ENCODE data around the gene MYBPC3.
A peak's percentile ranks its signal among the peaks of the same experiment; 100 is the strongest.
"Not testable (repeated sequence)": the region's sequence is repeated elsewhere in the genome, so short reads cannot be mapped to it uniquely, and the experiment has no call there.

The MYBPC3 gene

DNA sequence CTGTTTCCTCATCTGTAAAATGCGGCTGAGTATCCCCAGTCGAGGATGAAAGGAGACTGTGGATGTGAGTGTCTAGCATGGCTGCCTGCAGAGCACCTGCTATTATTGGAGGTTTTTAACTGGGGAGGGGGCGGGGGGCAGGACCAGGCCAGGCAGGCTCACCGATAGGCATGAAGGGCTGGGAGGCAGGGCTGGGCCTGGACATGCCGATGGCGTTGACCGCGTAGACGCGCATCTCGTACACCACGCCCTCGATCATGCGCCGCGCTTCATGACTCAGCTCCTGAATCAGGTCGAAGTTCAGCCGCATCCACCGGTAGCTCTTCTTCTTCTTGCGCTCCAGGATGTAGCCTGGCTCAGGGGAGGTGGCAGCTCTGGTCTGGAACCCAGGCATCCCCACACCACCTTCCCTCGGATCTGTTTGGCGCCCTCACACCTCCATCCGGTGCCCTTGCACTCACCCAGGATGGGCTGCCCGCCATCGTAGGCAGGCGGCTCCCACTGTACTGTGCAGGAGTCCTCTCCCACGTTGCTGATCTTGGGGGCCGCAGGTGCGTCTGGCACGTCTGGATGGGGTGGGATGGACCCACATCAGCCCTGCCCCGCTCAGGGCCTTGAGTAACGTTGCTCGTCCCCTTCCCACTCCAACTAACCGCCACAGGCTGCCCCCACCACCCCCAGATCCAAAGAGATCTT, 15.1 kb downstream of the MYBPC3 start:
- H3K36me3 ChIP-seq (ENCODE audit: control insufficient read depth in 1 of 2, insufficient read depth in 2 of 2, low read length in 2 of 2) = no peaks in the 10 kb centered on the region
- DNase-seq = peak; percentile 37 to 59
- H3K4me3 ChIP-seq (ENCODE audit: low read depth, low read length) = no peak overlapping the region
- no peak overlapping the region for H2BK12ac ChIP-seq (ENCODE audit: low read length)
- no peak overlapping the region for H3K14ac ChIP-seq (ENCODE audit: low read length)
- H3K27me3 ChIP-seq (ENCODE audit: insufficient read depth, low read length) = no peaks in the 10 kb centered on the region
- no peak overlapping the region for H3K4me2 ChIP-seq (ENCODE audit: low read length)
- peaks cover 4 to 6% of the 10 kb centered on the region in 2 experiments for H3K4me1 ChIP-seq (ENCODE audit: control insufficient read depth in 1 of 2, insufficient read depth in 2 of 2, low read length in 2 of 2)
- H3K23ac ChIP-seq (ENCODE audit: low read length) = no peak overlapping the region
- no peak overlapping the region for H2BK5ac ChIP-seq (ENCODE audit: low read depth, low read length, poor library complexity)
- no peak overlapping the region for H3K4ac ChIP-seq (ENCODE audit: low read depth, low read length)
- H2AFZ ChIP-seq (ENCODE audit: insufficient read depth, low read length, poor library complexity) = no peak overlapping the region
- no peak overlapping the region for H3K18ac ChIP-seq (ENCODE audit: low read length)
- H4K91ac ChIP-seq (ENCODE audit: low read depth, low read length) = no peak overlapping the region
- no CpG with 5 or more reads among the region's 34 CpGs for WGBS (ENCODE audit: extremely low coverage, insufficient coverage, insufficient read length)
- no peak overlapping the region for H3K27ac ChIP-seq (ENCODE audit: low read depth, low read length)
- H3K79me1 ChIP-seq (ENCODE audit: low read length) = no peaks in the 10 kb centered on the region
- H2AK5ac ChIP-seq (ENCODE audit: low read length) = no peak overlapping the region
- H3K79me2 ChIP-seq (ENCODE audit: control insufficient read depth, insufficient read depth, low read length, poor library complexity) = no peaks in the 10 kb centered on the region
- H3K9ac ChIP-seq (ENCODE audit: low read length) = no peak overlapping the region
- no peak overlapping the region for H4K12ac ChIP-seq (ENCODE audit: low read depth, low read length)
- no peak overlapping the region for H4K8ac ChIP-seq (ENCODE audit: low read depth, low read length)
- no peak overlapping the region for H2BK120ac ChIP-seq (ENCODE audit: insufficient read depth, low read length, poor library complexity)
- peaks cover 3% of the 10 kb centered on the region for H3K9me3 ChIP-seq (ENCODE audit: insufficient read depth, low read depth, low read length)

DNA sequence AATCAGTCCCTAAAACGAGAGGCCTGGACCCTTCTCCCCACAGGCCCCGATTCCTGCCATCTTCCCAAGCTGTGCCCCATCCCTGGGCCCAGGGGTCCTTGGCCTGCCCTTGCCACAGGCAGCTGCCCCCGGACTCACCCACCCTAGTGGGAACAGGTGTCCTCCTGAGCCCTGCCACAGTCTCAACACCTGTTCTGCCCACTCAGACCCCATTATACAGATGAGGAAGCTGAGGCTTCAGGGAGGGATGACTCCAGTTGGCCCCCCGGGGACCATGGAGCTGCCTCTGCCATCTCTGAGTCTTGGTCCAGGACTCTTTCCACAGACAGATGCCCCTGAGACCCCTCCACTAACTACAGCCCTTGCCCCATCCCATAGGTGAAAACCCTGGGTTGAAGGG, 15.9 kb downstream of the MYBPC3 start:
- H3K23ac ChIP-seq (ENCODE audit: low read length) = no peak overlapping the region
- no peaks in the 10 kb centered on the region for H3K36me3 ChIP-seq (ENCODE audit: control insufficient read depth in 1 of 2, insufficient read depth in 2 of 2, low read length in 2 of 2)
- H3K79me1 ChIP-seq (ENCODE audit: low read length) = no peaks in the 10 kb centered on the region
- no peak overlapping the region for H2BK12ac ChIP-seq (ENCODE audit: low read length)
- no peak overlapping the region for H3K4me3 ChIP-seq (ENCODE audit: low read depth, low read length)
- H2BK120ac ChIP-seq (ENCODE audit: insufficient read depth, low read length, poor library complexity) = no peak overlapping the region
- H2AK5ac ChIP-seq (ENCODE audit: low read length) = no peak overlapping the region
- H3K9me3 ChIP-seq (ENCODE audit: insufficient read depth, low read depth, low read length) = peaks cover 3% of the 10 kb centered on the region
- H3K18ac ChIP-seq (ENCODE audit: low read length) = no peak overlapping the region
- no peak overlapping the region for H2AFZ ChIP-seq (ENCODE audit: insufficient read depth, low read length, poor library complexity)
- H3K27me3 ChIP-seq (ENCODE audit: insufficient read depth, low read length) = no peaks in the 10 kb centered on the region
- no peak overlapping the region for H3K4ac ChIP-seq (ENCODE audit: low read depth, low read length)
- H3K79me2 ChIP-seq (ENCODE audit: control insufficient read depth, insufficient read depth, low read length, poor library complexity) = no peaks in the 10 kb centered on the region
- peaks cover 4 to 6% of the 10 kb centered on the region in 2 experiments for H3K4me1 ChIP-seq (ENCODE audit: control insufficient read depth in 1 of 2, insufficient read depth in 2 of 2, low read length in 2 of 2)
- H4K12ac ChIP-seq (ENCODE audit: low read depth, low read length) = no peak overlapping the region
- H4K8ac ChIP-seq (ENCODE audit: low read depth, low read length) = no peak overlapping the region
- no peak overlapping the region for H3K4me2 ChIP-seq (ENCODE audit: low read length)
- no peak overlapping the region for H3K9ac ChIP-seq (ENCODE audit: low read length)
- no peak overlapping the region for H3K27ac ChIP-seq (ENCODE audit: low read depth, low read length)
- no peak overlapping the region for H4K91ac ChIP-seq (ENCODE audit: low read depth, low read length)
- no peak overlapping the region for H3K14ac ChIP-seq (ENCODE audit: low read length)
- H2BK5ac ChIP-seq (ENCODE audit: low read depth, low read length, poor library complexity) = no peak overlapping the region
- DNase-seq = no peak
- no CpG with 5 or more reads among the region's 4 CpGs for WGBS (ENCODE audit: extremely low coverage, insufficient coverage, insufficient read length)

- no peak overlapping the region for H2BK120ac ChIP-seq (ENCODE audit: insufficient read depth, low read length, poor library complexity)
- H4K8ac ChIP-seq (ENCODE audit: low read depth, low read length) = no peak overlapping the region
- H2AK5ac ChIP-seq (ENCODE audit: low read length) = no peak overlapping the region
- no peak overlapping the region for H3K18ac ChIP-seq (ENCODE audit: low read length)
- H2BK12ac ChIP-seq (ENCODE audit: low read length) = no peak overlapping the region
- no peak overlapping the region for H4K91ac ChIP-seq (ENCODE audit: low read depth, low read length)
- no peak overlapping the region for H4K12ac ChIP-seq (ENCODE audit: low read depth, low read length)
- H3K4me1 ChIP-seq (ENCODE audit: control insufficient read depth in 1 of 2, insufficient read depth in 2 of 2, low read length in 2 of 2) = peaks cover 4 to 6% of the 10 kb centered on the region in 2 experiments
- no peak for DNase-seq
- H3K79me2 ChIP-seq (ENCODE audit: control insufficient read depth, insufficient read depth, low read length, poor library complexity) = no peaks in the 10 kb centered on the region
- H3K9me3 ChIP-seq (ENCODE audit: insufficient read depth, low read depth, low read length) = peaks cover 3% of the 10 kb centered on the region
- no peak overlapping the region for H2AFZ ChIP-seq (ENCODE audit: insufficient read depth, low read length, poor library complexity)
- WGBS (ENCODE audit: extremely low coverage, insufficient coverage, insufficient read length) = no CpG with 5 or more reads among the region's 9 CpGs
- no peak overlapping the region for H2BK5ac ChIP-seq (ENCODE audit: low read depth, low read length, poor library complexity)
- no peak overlapping the region for H3K23ac ChIP-seq (ENCODE audit: low read length)
- H3K36me3 ChIP-seq (ENCODE audit: control insufficient read depth in 1 of 2, insufficient read depth in 2 of 2, low read length in 2 of 2) = peaks cover 0 to under 1% of the 10 kb centered on the region in 2 experiments
- H3K27ac ChIP-seq (ENCODE audit: low read depth, low read length) = no peak overlapping the region
- H3K79me1 ChIP-seq (ENCODE audit: low read length) = no peaks in the 10 kb centered on the region
- H3K4ac ChIP-seq (ENCODE audit: low read depth, low read length) = no peak overlapping the region
- H3K4me3 ChIP-seq (ENCODE audit: low read depth, low read length) = no peak overlapping the region
- no peak overlapping the region for H3K4me2 ChIP-seq (ENCODE audit: low read length)
- H3K27me3 ChIP-seq (ENCODE audit: insufficient read depth, low read length) = no peaks in the 10 kb centered on the region
- H3K9ac ChIP-seq (ENCODE audit: low read length) = no peak overlapping the region
- no peak overlapping the region for H3K14ac ChIP-seq (ENCODE audit: low read length)
Measured at GRCh38 chr11:47335733-47336132, 16.8 kb downstream of the MYBPC3 start.

DNA sequence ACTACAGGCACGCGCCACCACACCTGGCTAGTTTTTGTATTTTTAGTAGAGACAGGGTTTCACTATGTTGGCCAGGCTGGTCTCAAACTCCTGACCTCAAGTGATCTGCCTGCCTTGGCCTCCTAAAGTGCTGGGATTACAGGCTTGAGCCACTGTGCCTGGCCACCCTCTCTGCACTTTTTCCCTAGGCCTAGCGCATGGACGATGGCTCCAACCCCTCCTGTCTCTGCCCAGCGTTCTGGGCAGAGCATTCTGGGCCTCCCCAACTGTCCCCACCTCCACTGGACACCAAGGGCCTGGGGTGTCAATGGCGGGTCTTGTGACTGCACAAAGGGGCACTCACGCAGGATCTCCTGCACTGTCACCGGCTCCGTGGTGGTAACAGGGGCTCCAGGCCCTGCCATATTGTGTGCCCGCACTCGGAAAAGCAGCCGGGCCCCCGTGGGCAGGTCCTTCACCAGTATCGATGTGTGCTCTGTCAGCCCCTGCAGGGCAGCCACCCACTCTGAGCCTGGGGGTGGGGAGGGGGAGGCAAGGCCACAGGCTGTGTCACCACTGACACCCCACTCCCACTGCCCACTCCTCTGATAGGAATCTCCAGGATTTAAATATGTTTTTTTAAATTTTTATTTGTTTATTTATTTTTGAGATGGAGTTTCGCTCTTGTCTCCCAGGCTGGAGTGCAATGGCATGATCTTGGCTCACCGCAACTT, 17.6 kb downstream of the MYBPC3 start:
- H3K4me1 ChIP-seq (ENCODE audit: control insufficient read depth in 1 of 2, insufficient read depth in 2 of 2, low read length in 2 of 2); H2AK5ac ChIP-seq (ENCODE audit: low read length); H3K14ac ChIP-seq (ENCODE audit: low read length); H3K9ac ChIP-seq (ENCODE audit: low read length); H3K79me2 ChIP-seq (ENCODE audit: control insufficient read depth, insufficient read depth, low read length, poor library complexity); DNase-seq; H4K91ac ChIP-seq (ENCODE audit: low read depth, low read length); H2BK5ac ChIP-seq (ENCODE audit: low read depth, low read length, poor library complexity); H3K79me1 ChIP-seq (ENCODE audit: low read length); H3K23ac ChIP-seq (ENCODE audit: low read length); H2AFZ ChIP-seq (ENCODE audit: insufficient read depth, low read length, poor library complexity); H3K9me3 ChIP-seq (ENCODE audit: insufficient read depth, low read depth, low read length); H3K36me3 ChIP-seq (ENCODE audit: control insufficient read depth in 1 of 2, insufficient read depth in 2 of 2, low read length in 2 of 2); H3K27ac ChIP-seq (ENCODE audit: low read depth, low read length); H2BK12ac ChIP-seq (ENCODE audit: low read length); H3K4me2 ChIP-seq (ENCODE audit: low read length); H3K27me3 ChIP-seq (ENCODE audit: insufficient read depth, low read length); H3K18ac ChIP-seq (ENCODE audit: low read length); H4K8ac ChIP-seq (ENCODE audit: low read depth, low read length); H3K4me3 ChIP-seq (ENCODE audit: low read depth, low read length); H3K4ac ChIP-seq (ENCODE audit: low read depth, low read length); H4K12ac ChIP-seq (ENCODE audit: low read depth, low read length); H2BK120ac ChIP-seq (ENCODE audit: insufficient read depth, low read length, poor library complexity): not testable (repeated sequence)
- no CpG with 5 or more reads among the region's 16 CpGs for WGBS (ENCODE audit: extremely low coverage, insufficient coverage, insufficient read length)

Measured in trophoblast cell (in vitro differentiated cells and primary cell).